ENCODE measurements around the gene ZNF292. TPM values are rescaled to one million over a fixed set of nuclear protein-coding genes. Genes with fewer than 3 reads are reported as not detected.

Gene ZNF292
- total RNA-seq, 1 donor from 2014 or later = 43.1 TPM

DNA sequence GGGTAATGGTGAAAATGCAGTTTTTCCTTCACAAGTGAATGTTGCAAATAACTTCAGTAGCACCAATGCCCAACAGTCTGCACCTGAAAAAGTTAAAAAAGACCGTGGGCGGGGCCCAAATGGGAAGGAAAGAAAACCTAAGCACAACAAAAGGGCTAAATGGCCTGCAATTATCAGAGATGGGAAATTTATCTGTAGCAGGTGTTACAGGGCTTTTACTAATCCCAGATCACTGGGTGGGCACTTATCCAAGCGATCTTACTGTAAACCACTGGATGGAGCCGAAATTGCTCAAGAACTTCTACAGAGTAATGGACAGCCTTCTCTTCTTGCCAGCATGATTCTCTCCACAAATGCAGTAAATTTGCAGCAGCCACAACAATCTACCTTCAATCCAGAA lies 102.2 kb downstream of the ZNF292 start:
- H3K36me3 ChIP-seq = peaks cover 33% of the 10 kb centered on the region
- no peaks in the 10 kb centered on the region for H3K27me3 ChIP-seq (ENCODE audit: low read depth)
- no peak overlapping the region for H3K27ac ChIP-seq
- no peak overlapping the region for H3K4me3 ChIP-seq
- H3K9me3 ChIP-seq = no peaks in the 10 kb centered on the region
- TF ChIP-seq, protein P1, sequence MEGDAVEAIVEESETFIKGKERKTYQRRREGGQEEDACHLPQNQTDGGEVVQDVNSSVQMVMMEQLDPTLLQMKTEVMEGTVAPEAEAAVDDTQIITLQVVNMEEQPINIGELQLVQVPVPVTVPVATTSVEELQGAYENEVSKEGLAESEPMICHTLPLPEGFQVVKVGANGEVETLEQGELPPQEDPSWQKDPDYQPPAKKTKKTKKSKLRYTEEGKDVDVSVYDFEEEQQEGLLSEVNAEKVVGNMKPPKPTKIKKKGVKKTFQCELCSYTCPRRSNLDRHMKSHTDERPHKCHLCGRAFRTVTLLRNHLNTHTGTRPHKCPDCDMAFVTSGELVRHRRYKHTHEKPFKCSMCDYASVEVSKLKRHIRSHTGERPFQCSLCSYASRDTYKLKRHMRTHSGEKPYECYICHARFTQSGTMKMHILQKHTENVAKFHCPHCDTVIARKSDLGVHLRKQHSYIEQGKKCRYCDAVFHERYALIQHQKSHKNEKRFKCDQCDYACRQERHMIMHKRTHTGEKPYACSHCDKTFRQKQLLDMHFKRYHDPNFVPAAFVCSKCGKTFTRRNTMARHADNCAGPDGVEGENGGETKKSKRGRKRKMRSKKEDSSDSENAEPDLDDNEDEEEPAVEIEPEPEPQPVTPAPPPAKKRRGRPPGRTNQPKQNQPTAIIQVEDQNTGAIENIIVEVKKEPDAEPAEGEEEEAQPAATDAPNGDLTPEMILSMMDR (IDR thresholded peaks at IDR 0.05) = no peak
- no peak for DNase-seq
- no peaks in the 10 kb centered on the region for H3K4me1 ChIP-seq
- intact Hi-C loops (cut with DNase I) = no loop called here
- no peak for ATAC-seq

DNA sequence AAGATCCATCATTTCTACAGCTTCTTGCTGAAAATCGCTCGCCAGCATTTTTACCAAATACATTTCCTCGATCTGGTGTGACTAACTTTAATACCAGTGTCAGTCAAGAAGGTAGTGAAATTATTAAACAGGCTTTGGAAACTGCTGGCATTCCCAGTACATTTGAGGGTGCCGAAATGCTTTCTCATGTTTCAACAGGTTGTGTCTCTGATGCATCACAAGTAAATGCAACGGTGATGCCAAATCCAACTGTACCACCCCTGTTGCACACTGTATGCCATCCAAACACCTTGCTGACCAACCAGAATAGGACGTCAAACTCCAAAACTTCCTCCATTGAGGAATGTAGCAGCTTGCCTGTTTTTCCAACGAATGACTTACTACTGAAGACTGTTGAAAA lies 102.6 kb downstream of the ZNF292 start:
- Histone ChIP-seq H3K36me3 (peaks cover 33% of the 10 kb centered on the region), H3K9me3 (no peaks in the 10 kb centered on the region), H3K4me1 (no peaks in the 10 kb centered on the region), H3K27ac (no peak overlapping the region), H3K27me3 (ENCODE audit: low read depth) (no peaks in the 10 kb centered on the region), H3K4me3 (no peak overlapping the region)
- TF ChIP-seq, protein P1 (IDR thresholded peaks at IDR 0.05) = no peak
- intact Hi-C loops (cut with DNase I) = no loop called here
- ATAC-seq = no peak
- DNase-seq = no peak

DNA sequence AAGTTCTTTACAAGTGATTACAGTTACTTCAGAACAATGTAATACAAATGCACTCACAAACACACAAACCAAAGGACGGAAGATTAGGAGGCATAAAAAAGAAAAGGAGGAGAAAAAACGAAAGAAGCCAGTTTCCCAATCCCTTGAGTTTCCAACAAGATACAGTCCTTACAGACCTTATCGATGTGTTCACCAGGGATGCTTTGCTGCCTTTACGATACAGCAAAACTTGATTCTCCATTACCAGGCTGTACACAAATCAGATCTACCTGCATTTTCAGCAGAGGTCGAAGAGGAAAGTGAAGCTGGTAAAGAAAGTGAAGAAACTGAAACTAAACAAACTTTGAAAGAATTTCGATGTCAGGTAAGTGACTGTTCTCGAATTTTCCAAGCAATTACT lies 104.4 kb downstream of the ZNF292 start:
- H3K27me3 ChIP-seq (ENCODE audit: low read depth) = no peaks in the 10 kb centered on the region
- TF ChIP-seq, protein P1 (IDR thresholded peaks at IDR 0.05) = no peak
- intact Hi-C loops (cut with DNase I) = no loop called here
- DNase-seq (no peak), ATAC-seq (no peak)
- H3K4me3 ChIP-seq = no peak overlapping the region
- H3K9me3 ChIP-seq = no peaks in the 10 kb centered on the region
- H3K36me3 ChIP-seq = peaks cover 24% of the 10 kb centered on the region
- H3K27ac ChIP-seq = no peak overlapping the region
- H3K4me1 ChIP-seq = no peaks in the 10 kb centered on the region

DNA sequence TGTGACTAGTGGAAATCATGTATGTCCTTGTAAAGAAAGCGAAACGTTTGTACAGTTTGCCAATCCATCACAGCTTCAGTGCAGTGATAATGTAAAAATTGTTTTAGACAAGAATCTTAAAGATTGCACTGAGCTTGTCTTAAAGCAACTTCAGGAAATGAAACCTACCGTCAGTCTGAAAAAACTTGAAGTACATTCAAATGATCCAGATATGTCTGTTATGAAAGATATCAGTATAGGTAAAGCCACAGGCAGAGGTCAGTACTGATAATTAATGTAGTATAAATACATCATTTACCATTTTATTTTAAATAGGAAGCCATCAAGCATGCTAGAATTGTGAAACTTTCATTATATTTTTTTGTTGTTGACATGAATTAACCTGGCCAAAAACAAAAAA lies 106.2 kb downstream of the ZNF292 start:
- peaks cover 7% of the 10 kb centered on the region for H3K36me3 ChIP-seq
- TF ChIP-seq, protein P1 (IDR thresholded peaks at IDR 0.05) = no peak
- no peak overlapping the region for H3K4me3 ChIP-seq
- ATAC-seq (no peak), DNase-seq (no peak)
- no peak overlapping the region for H3K27ac ChIP-seq
- intact Hi-C loops (cut with DNase I) = no loop called here
- no peaks in the 10 kb centered on the region for H3K9me3 ChIP-seq
- H3K27me3 ChIP-seq (ENCODE audit: low read depth) = no peaks in the 10 kb centered on the region
- no peaks in the 10 kb centered on the region for H3K4me1 ChIP-seq

DNA sequence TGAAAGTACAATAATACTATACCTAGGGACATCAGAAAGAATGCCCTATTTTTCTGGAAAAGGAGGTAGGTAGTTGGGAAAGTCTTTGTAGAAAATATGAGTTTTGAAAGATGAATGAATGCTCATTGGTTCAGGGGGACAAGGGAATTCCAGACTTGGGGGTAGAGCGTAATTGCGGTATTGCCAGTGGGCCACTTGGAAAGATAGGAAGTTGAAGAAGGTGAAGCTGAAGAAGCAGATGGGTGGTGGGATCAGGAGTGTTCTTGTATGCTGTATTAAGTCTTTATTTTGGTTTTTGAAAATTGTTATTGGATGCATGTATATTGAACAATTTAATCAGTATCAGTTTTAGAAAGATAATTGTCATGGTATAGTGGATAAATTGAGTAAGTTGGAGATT lies 109.1 kb downstream of the ZNF292 start:
- no peak overlapping the region for H3K4me3 ChIP-seq
- H3K4me1 ChIP-seq = no peaks in the 10 kb centered on the region
- intact Hi-C loops (cut with DNase I) = no loop called here
- no peaks in the 10 kb centered on the region for H3K36me3 ChIP-seq
- no peak overlapping the region for H3K27ac ChIP-seq
- ATAC-seq (no peak), DNase-seq (no peak)
- TF ChIP-seq, protein P1 (IDR thresholded peaks at IDR 0.05) = no peak
- H3K9me3 ChIP-seq = no peaks in the 10 kb centered on the region
- H3K27me3 ChIP-seq (ENCODE audit: low read depth) = no peaks in the 10 kb centered on the region
